ENCODE data around the gene MAEA.

- TF ChIP-seq, protein P1, sequence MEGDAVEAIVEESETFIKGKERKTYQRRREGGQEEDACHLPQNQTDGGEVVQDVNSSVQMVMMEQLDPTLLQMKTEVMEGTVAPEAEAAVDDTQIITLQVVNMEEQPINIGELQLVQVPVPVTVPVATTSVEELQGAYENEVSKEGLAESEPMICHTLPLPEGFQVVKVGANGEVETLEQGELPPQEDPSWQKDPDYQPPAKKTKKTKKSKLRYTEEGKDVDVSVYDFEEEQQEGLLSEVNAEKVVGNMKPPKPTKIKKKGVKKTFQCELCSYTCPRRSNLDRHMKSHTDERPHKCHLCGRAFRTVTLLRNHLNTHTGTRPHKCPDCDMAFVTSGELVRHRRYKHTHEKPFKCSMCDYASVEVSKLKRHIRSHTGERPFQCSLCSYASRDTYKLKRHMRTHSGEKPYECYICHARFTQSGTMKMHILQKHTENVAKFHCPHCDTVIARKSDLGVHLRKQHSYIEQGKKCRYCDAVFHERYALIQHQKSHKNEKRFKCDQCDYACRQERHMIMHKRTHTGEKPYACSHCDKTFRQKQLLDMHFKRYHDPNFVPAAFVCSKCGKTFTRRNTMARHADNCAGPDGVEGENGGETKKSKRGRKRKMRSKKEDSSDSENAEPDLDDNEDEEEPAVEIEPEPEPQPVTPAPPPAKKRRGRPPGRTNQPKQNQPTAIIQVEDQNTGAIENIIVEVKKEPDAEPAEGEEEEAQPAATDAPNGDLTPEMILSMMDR (IDR thresholded peaks at IDR 0.05) = no peak
- no peak for TF ChIP-seq POLR2A (IDR thresholded peaks at IDR 0.05)
- TF ChIP-seq EP300 (IDR thresholded peaks at IDR 0.05) = no peak
Measured at GRCh38 chr4:1349359-1350168, 59.9 kb downstream of the MAEA start.

Measured in ovary (tissue), 3 donors.